Heart left ventricle (tissue), 13 donors: ENCODE measurements around the gene NUCB1.

Source experiments
- CTCF ChIP-seq, 12 donors: fragments of 200-600 bp; sonication (generic) in 4 of 12; IDR thresholded peaks; one replicate each; pipeline versions ENCODE4 v1.5.0 to v1.8.0; 2018 to 2022; ENCODE audit warnings: antibody characterized with exemption in 12 of 12, mild to moderate bottlenecking in 5 of 12
- POLR2A ChIP-seq, 2 donors: fragments of 450-650 bp; IDR thresholded peaks; one replicate each; pipeline ENCODE4 v1.6.1; 2017; ENCODE audit warnings: antibody characterized with exemption in 2 of 2, mild to moderate bottlenecking in 2 of 2, moderate library complexity in 2 of 2
- donor health status: ischemic (EF 13 %, LVEDD 7.1; RV severe dilation, severe dysfunction).
- donor health status: DM: no; HTN: yes; CAD: no.
- donor health status: DM: no; HTN: no; CAD: no.
- donor health status: ischemic (EF 25% LVEDD 6.9; RV normal size, moderate dysfunction).
- donor health status: ischemic (EF 25% LVEDD 5.7; RV mildly dilated, moderate dysfunction).
- donor health status: ischemic (EF 35%, LVEDD 5.7; RV mildly dilated, moderate dysfunction).
- donor health status: nonischemic (EF 11% LVEDD 7.7; RV severe dilation, severe dysfunction).
- donor health status: DM: yes; HTN: yes; CAD: no.
- donor health status: PGD.
- donor health status: ischemic (EF 29% LVEDD 5.4; RV normal size, mild dysfunction).
- donor health status: nonischemic (EF 23%, LVEDD 6.1; RV moderate dilation, normal function).

- TF ChIP-seq POLR2A (IDR thresholded peaks at IDR 0.05) (no peak), CTCF (IDR thresholded peaks at IDR 0.05) (no peak)
These were observed 18.1 kb upstream of the NUCB1 start for GRCh38 chr19:48881741-48882657.
